ENCODE measurements around the gene SUSD2. TPM values are rescaled to one million over a fixed set of nuclear protein-coding genes. Genes with fewer than 3 reads are reported as not detected.

SUSD2 gene
- total RNA-seq, 1 donor from 2014 or later = 1.2 TPM

- intact Hi-C loops (cut with micrococcal nuclease) = loop anchor here (10.0 kb wide), 2 partner anchors 259 to 281 kb away; partner anchors contain the start of gene MIF
Measured at GRCh38 chr22:24153353-24153752, 27.9 kb upstream of the SUSD2 start.

GRCh38 chr22:24153959-24154358 lies 27.3 kb upstream of the SUSD2 start:
- intact Hi-C loops (cut with micrococcal nuclease) = loop anchor here (10.0 kb wide), 2 partner anchors 259 to 281 kb away; partner anchors contain the start of gene MIF

- intact Hi-C loops (cut with micrococcal nuclease) = loop anchor here (1.0 to 10.0 kb wide), 4 partner anchors 51 to 280 kb away; partner anchors contain the start of genes GSTT2 and MIF
Measured at GRCh38 chr22:24154826-24155225, 26.5 kb upstream of the SUSD2 start.

- intact Hi-C loops (cut with micrococcal nuclease) = loop anchor here (1.0 to 10.0 kb wide), 6 partner anchors 15 to 399 kb away; partner anchors contain the start of genes GSTT2, GUCD1, MIF and SNRPD3
Measured at GRCh38 chr22:24155627-24156140, 25.6 kb upstream of the SUSD2 start.

- intact Hi-C loops (cut with micrococcal nuclease) = loop anchor here (2.0 to 10.0 kb wide), 5 partner anchors 16 to 398 kb away; partner anchors contain the start of genes GSTT2, GUCD1, MIF and SNRPD3
Measured at GRCh38 chr22:24156141-24156912, 25.0 kb upstream of the SUSD2 start.

GRCh38 chr22:24156913-24157821 lies 24.1 kb upstream of the SUSD2 start:
- intact Hi-C loops (cut with micrococcal nuclease) = loop anchor here (1.0 to 10.0 kb wide), 8 partner anchors 11 to 398 kb away; partner anchors contain the start of genes CABIN1, GSTT2, GUCD1 and MIF

- intact Hi-C loops (cut with micrococcal nuclease) = loop anchor here (1.0 to 10.0 kb wide), 8 partner anchors 11 to 397 kb away; partner anchors contain the start of genes CABIN1, GSTT2, GUCD1 and MIF
Measured at GRCh38 chr22:24157822-24158135, 23.5 kb upstream of the SUSD2 start.

- intact Hi-C loops (cut with micrococcal nuclease) = loop anchor here (5.0 to 10.0 kb wide), 3 partner anchors 177 to 275 kb away; partner anchors contain the start of genes GSTT2 and MIF
Measured at GRCh38 chr22:24159650-24160049, 21.6 kb upstream of the SUSD2 start.

GRCh38 chr22:24160546-24160945 lies 20.7 kb upstream of the SUSD2 start:
- intact Hi-C loops (cut with micrococcal nuclease) = no loop called here

- intact Hi-C loops (cut with micrococcal nuclease) = no loop called here
Measured at GRCh38 chr22:24161485-24161884, 19.8 kb upstream of the SUSD2 start.

- intact Hi-C loops (cut with micrococcal nuclease) = no loop called here
Measured at GRCh38 chr22:24161909-24162308, 19.4 kb upstream of the SUSD2 start.

GRCh38 chr22:24162436-24162835 lies 18.9 kb upstream of the SUSD2 start:
- intact Hi-C loops (cut with micrococcal nuclease) = no loop called here

- intact Hi-C loops (cut with micrococcal nuclease) = no loop called here
Measured at GRCh38 chr22:24164243-24164642, 17.0 kb upstream of the SUSD2 start.

- intact Hi-C loops (cut with micrococcal nuclease) = no loop called here
Measured at GRCh38 chr22:24164940-24165339, 16.3 kb upstream of the SUSD2 start.

- intact Hi-C loops (cut with micrococcal nuclease) = no loop called here
Measured at GRCh38 chr22:24165673-24166072, 15.6 kb upstream of the SUSD2 start.

- intact Hi-C loops (cut with micrococcal nuclease) = no loop called here
Measured at GRCh38 chr22:24166811-24167210, 14.5 kb upstream of the SUSD2 start.

- intact Hi-C loops (cut with micrococcal nuclease) = no loop called here
Measured at GRCh38 chr22:24169439-24170058, 11.7 kb upstream of the SUSD2 start.

- intact Hi-C loops (cut with micrococcal nuclease) = no loop called here
Measured at GRCh38 chr22:24170188-24170587, 11.1 kb upstream of the SUSD2 start.

GRCh38 chr22:24170632-24171031 lies 10.7 kb upstream of the SUSD2 start:
- intact Hi-C loops (cut with micrococcal nuclease) = no loop called here

- intact Hi-C loops (cut with micrococcal nuclease) = no loop called here
Measured at GRCh38 chr22:24171822-24172221, 9.5 kb upstream of the SUSD2 start.
